ENCODE data around the gene PICALM. TPM values are rescaled to one million over a fixed set of nuclear protein-coding genes. Genes with fewer than 3 reads are reported as not detected.

PICALM gene
- total and polyA plus RNA-seq, 9 of the 15 experiments (the other 6 are each of a cell fraction or from before 2014, with no cell fraction given): 41.3 to 990 (median 309) TPM

GRCh38 chr11:85937835-85938234 is 131.0 kb downstream of the PICALM start (continued):
- TF ChIP-seq RAD51 (IDR thresholded peaks at IDR 0.05; ENCODE audit: borderline replicate concordance, low read depth): peak; percentile 65

DNA sequence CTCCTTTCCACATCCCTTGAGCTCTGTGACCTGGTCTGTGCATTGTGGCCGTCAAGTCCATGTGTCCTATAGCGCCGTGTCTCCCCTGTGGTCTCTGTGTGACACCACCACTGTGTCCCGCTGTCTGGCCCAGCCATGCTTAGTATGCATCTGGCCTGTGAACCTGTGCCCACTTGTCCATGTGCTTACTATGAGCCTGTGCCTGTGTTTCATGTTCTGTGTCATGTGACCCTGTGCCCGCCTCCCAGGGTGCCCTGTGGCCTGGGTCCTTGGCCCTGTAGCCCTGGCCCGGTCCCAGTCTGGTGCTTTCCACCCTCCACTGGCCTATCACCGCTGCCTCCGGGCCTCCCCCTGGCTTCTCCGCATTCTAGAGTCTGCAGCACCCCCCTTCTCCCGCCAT is 133.1 kb downstream of the PICALM start:
- Histone ChIP-seq H2AFZ (ENCODE audit: low read depth, low read length) (no peak overlapping the region), H3K9ac (ENCODE audit: insufficient read depth in 1 of 2, low read depth in 2 of 2, low read length in 2 of 2) (no peak overlapping the region; a peak in 1 of 4 replicates), H3K36me3 (ENCODE audit: control insufficient read depth, insufficient read depth, low read length) (no peaks in the 10 kb centered on the region), H3K27ac (ENCODE audit: extremely low read depth, low read depth, low read length) (no peak overlapping the region), H3K27me3 (ENCODE audit: control insufficient read depth in 2 of 2, insufficient read depth in 2 of 2, low read length in 2 of 2) (peaks cover 0 to 2% of the 10 kb centered on the region in 2 experiments; a peak in 1 of 5 replicates), H3K4me2 (ENCODE audit: insufficient read depth, low read length) (no peak overlapping the region), H3K79me2 (ENCODE audit: control insufficient read depth, insufficient read depth, low read length) (no peaks in the 10 kb centered on the region), H3K9me1 (ENCODE audit: control insufficient read depth, insufficient read depth, low read length) (no peaks in the 10 kb centered on the region), H4K20me1 (replicated peaks; ENCODE audit: control insufficient read depth, insufficient read depth, low read length) (no peaks in the 10 kb centered on the region), H3K9me3 (replicated peaks; ENCODE audit: control insufficient read depth, insufficient read depth, low read depth, low read length) (no peaks in the 10 kb centered on the region; the same call in none of the 2 replicates), H3K4me3 (no peak overlapping the region), H3K4me1 (replicated peaks in 1 of 2; ENCODE audit: control insufficient read depth in 2 of 2, insufficient read depth in 2 of 2, low read length in 2 of 2) (peaks cover 0 to 6% of the 10 kb centered on the region in 2 experiments; a peak in 1 of 5 replicates)
- FAIRE-seq: no peak
- CTCF ChIA-PET (ENCODE audit: low intra/inter-chr PET ratio): interaction anchor here (0.6 kb wide), 1 partner anchor 341 kb away, joined by 8 read pairs; no protein-coding TSS in a partner anchor
- BruUV-seq (replicated peaks): no TSS peak
- no peak for ATAC-seq
- POLR2A ChIA-PET: no interaction called here
- in situ Hi-C loops (cut with MboI) (loop anchor here (5.0 kb wide), 1 partner anchor 357 kb away; no protein-coding TSS in a partner anchor), intact Hi-C loops (cut with micrococcal nuclease) (no loop called here)
- DNase-seq (ENCODE audit: extremely low read depth in 1 of 4, low spot score in 3 of 4): no peak
- WGBS (ENCODE audit: insufficient coverage, low coverage, missing lambda C conversion rate): 49% methylated on average over 10 of the region's 10 CpGs
- TF ChIP-seq MCM7 (IDR thresholded peaks at IDR 0.05): no peak
- TF ChIP-seq, protein P1, sequence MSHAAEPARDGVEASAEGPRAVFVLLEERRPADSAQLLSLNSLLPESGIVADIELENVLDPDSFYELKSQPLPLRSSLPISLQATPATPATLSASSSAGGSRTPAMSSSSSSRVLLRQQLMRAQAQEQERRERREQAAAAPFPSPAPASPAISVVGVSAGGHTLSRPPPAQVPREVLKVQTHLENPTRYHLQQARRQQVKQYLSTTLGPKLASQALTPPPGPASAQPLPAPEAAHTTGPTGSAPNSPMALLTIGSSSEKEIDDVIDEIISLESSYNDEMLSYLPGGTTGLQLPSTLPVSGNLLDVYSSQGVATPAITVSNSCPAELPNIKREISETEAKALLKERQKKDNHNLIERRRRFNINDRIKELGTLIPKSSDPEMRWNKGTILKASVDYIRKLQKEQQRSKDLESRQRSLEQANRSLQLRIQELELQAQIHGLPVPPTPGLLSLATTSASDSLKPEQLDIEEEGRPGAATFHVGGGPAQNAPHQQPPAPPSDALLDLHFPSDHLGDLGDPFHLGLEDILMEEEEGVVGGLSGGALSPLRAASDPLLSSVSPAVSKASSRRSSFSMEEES (CRISPR knock-in tag; IDR thresholded peaks at IDR 0.05): peak; percentile 44; the same call in 1 of the 2 replicates
- TF ChIP-seq, protein P2, sequence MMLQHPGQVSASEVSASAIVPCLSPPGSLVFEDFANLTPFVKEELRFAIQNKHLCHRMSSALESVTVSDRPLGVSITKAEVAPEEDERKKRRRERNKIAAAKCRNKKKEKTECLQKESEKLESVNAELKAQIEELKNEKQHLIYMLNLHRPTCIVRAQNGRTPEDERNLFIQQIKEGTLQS (IDR thresholded peaks at IDR 0.05): no peak
- TF ChIP-seq, protein P2 (CRISPR knock-in tag; conservative IDR thresholded peaks at IDR 0.05): no peak

Measured in K562 (cell line).